ENCODE data around the gene C8A.

C8A gene

DNA sequence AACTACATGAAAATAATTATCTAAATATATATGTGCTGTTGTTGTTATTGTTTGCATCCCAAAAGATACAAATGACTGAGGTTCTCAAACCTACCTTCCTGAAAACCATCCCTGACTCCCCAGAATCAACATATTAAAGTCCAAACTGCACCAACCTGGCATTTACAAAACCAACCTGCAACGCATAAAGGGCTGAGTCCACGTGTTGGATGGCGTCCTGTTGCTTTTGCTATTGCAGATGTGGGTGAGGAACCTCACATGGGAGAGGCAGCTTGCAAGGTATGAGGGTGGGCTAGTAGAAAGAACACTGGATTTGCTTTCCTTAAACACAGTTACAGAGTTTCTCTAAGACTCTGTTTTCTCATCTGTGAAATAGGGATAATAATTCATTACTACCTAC is 112.8 kb downstream of the C8A start:
- DNase-seq (ENCODE audit: low spot score), result no peak
